ENCODE measurements around the gene RAG2. TPM values are rescaled to one million over a fixed set of nuclear protein-coding genes. Genes with fewer than 3 reads are reported as not detected.

Gene RAG2
- total and polyA plus RNA-seq, 2 experiments from 2014 or later = not detected

DNA sequence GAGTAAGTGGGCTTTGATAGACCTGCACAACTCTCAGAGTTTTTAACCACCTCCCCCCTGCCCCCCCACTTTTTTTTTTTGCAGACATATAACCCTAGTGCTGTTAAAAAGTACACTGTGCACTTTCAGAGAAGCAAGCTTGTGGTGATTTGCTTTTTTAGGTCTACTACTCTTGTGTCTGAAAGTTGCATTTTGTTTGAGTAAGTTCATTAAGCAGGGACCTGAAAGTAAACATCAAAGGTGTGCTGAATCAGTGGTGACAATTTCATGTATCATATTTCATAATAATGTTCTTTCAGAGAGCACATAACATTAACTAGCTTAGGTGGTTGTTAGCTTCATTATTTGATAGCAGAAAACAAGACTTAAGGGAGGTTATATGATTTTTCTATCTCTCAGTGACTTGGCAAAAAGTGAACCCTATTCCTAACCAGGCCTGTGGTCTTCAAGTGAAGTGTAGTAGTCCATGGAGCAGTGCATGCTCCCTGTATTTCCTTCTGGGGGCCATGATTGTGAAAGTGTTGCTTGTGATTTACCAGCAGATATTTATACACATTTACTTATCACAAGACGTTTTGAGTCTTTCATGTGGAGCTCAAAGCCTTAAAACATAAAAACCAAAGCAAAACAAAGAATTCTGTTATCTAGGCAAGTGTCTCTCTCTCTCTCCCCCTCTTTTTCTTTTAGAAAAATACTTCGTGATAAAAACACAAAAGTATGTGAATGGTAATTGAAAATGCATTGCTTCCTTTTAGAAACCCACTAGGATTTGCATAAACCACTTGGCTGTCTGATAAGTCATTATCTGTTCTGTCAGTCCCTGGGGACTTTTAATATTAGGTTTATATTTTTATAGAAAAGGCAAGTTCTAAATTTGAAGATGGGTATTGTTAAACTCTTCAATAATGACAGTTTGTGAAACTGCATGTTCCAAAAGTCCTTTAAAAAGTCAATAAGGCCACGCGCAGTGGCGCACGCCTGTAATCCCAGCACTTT, 7.5 kb upstream of the RAG2 start:
- Histone ChIP-seq H3K4me3 (no peak overlapping the region), H3K79me2 (no peaks in the 10 kb centered on the region), H3K27ac (no peak overlapping the region), H3K27me3 (no peaks in the 10 kb centered on the region), H4K20me1 (ENCODE audit: insufficient read depth, poor library complexity, severe bottlenecking) (no peaks in the 10 kb centered on the region), H3K4me1 (ENCODE audit: insufficient read depth) (no peaks in the 10 kb centered on the region), H2AFZ (no peak overlapping the region), H3K9me2 (replicated peaks; ENCODE audit: insufficient read depth) (no peaks in the 10 kb centered on the region), H3K36me3 (replicated peaks; ENCODE audit: insufficient read depth, low read depth) (no peaks in the 10 kb centered on the region), H3K9me3 (ENCODE audit: low read depth) (no peaks in the 10 kb centered on the region), H3K4me2 (no peak overlapping the region)
- 82% methylated on average over 6 of the region's 6 CpGs for WGBS (ENCODE audit: low lambda C conversion rate, missing lambda C conversion rate)
- TF ChIP-seq EZH2 (IDR thresholded peaks at IDR 0.05; ENCODE audit: borderline replicate concordance) = no peak
- TF ChIP-seq, protein P1, sequence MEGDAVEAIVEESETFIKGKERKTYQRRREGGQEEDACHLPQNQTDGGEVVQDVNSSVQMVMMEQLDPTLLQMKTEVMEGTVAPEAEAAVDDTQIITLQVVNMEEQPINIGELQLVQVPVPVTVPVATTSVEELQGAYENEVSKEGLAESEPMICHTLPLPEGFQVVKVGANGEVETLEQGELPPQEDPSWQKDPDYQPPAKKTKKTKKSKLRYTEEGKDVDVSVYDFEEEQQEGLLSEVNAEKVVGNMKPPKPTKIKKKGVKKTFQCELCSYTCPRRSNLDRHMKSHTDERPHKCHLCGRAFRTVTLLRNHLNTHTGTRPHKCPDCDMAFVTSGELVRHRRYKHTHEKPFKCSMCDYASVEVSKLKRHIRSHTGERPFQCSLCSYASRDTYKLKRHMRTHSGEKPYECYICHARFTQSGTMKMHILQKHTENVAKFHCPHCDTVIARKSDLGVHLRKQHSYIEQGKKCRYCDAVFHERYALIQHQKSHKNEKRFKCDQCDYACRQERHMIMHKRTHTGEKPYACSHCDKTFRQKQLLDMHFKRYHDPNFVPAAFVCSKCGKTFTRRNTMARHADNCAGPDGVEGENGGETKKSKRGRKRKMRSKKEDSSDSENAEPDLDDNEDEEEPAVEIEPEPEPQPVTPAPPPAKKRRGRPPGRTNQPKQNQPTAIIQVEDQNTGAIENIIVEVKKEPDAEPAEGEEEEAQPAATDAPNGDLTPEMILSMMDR (IDR thresholded peaks at IDR 0.05; ENCODE audit: poor library complexity) = no peak
- no peak for DNase-seq (ENCODE audit: low spot score)

DNA sequence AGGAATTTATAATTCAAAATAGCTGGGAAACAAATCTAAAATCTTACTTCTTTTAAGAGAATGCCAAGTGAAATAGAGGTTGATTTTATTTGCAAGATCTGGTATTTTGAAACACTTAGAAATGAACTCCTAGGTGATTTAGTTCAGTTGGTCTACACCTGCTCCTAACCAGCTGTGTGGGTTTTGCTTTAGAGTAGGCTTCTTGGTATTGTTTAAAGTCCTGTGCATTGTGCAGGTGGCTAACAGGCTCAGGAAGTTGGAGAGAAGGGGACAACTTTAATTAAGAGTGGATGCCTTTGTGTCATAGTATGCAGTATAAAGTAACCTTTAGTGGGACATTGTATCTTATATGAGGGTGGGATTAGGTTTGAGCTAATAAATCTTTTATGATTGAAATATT, 4.1 kb upstream of the RAG2 start:
- Histone ChIP-seq H3K79me2 (no peaks in the 10 kb centered on the region), H3K9me2 (replicated peaks; ENCODE audit: insufficient read depth) (no peaks in the 10 kb centered on the region), H3K4me3 (no peak overlapping the region), H2AFZ (no peak overlapping the region), H3K36me3 (replicated peaks; ENCODE audit: insufficient read depth, low read depth) (no peaks in the 10 kb centered on the region), H3K4me2 (no peak overlapping the region), H3K4me1 (ENCODE audit: insufficient read depth) (no peaks in the 10 kb centered on the region), H4K20me1 (ENCODE audit: insufficient read depth, poor library complexity, severe bottlenecking) (no peaks in the 10 kb centered on the region), H3K27ac (no peak overlapping the region), H3K27me3 (no peaks in the 10 kb centered on the region), H3K9me3 (ENCODE audit: low read depth) (no peaks in the 10 kb centered on the region)
- DNase-seq (ENCODE audit: low spot score) = no peak
- no peak for TF ChIP-seq EZH2 (IDR thresholded peaks at IDR 0.05; ENCODE audit: borderline replicate concordance)

GRCh38 chr11:36601155-36601554, 3.1 kb upstream of the RAG2 start:
- Histone ChIP-seq H3K4me1 (ENCODE audit: insufficient read depth) (no peaks in the 10 kb centered on the region), H3K9me2 (replicated peaks; ENCODE audit: insufficient read depth) (no peaks in the 10 kb centered on the region), H3K36me3 (replicated peaks; ENCODE audit: insufficient read depth, low read depth) (no peaks in the 10 kb centered on the region), H2AFZ (no peak overlapping the region), H3K27ac (no peak overlapping the region), H3K9me3 (ENCODE audit: low read depth) (no peaks in the 10 kb centered on the region), H3K4me2 (no peak overlapping the region), H3K4me3 (no peak overlapping the region), H3K27me3 (no peaks in the 10 kb centered on the region), H4K20me1 (ENCODE audit: insufficient read depth, poor library complexity, severe bottlenecking) (no peaks in the 10 kb centered on the region), H3K79me2 (no peaks in the 10 kb centered on the region)
- DNase-seq (ENCODE audit: low spot score) = no peak
- 91% methylated on average over 2 of the region's 2 CpGs for WGBS (ENCODE audit: low lambda C conversion rate, missing lambda C conversion rate)
- TF ChIP-seq EZH2phosphoT487 (IDR thresholded peaks at IDR 0.05; ENCODE audit: low read depth, severe bottlenecking, unreplicated experiment) (no peak), EZH2 (IDR thresholded peaks at IDR 0.05; ENCODE audit: borderline replicate concordance) (no peak)
- TF ChIP-seq, protein P1 (IDR thresholded peaks at IDR 0.05; ENCODE audit: poor library complexity) = no peak

DNA sequence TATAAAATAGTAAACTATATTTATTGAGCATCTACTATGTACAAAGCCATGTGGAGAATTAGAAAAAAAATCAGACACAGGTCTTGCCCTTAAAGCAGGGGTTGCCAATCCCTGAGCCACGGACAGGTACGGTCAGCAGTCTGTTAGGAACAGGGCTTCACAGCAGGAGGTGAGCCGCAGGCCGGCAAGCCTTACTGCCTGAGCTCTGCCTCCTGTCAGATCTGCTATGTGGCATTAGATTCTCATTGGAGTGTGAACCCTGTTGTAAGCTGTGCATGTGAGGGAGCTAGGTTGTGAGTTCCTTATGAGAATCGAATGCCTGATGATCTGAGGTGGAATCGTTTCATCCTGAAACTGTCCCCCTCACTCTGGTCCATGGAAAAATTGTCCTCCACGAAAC, 2.1 kb upstream of the RAG2 start:
- Histone ChIP-seq H3K79me2 (peaks cover 6% of the 10 kb centered on the region), H3K27ac (no peak overlapping the region), H3K4me2 (no peak overlapping the region), H3K9me3 (ENCODE audit: low read depth) (no peaks in the 10 kb centered on the region), H3K9me2 (replicated peaks; ENCODE audit: insufficient read depth) (no peaks in the 10 kb centered on the region), H3K4me1 (ENCODE audit: insufficient read depth) (no peaks in the 10 kb centered on the region), H3K27me3 (no peaks in the 10 kb centered on the region), H2AFZ (no peak overlapping the region), H3K36me3 (replicated peaks; ENCODE audit: insufficient read depth, low read depth) (no peaks in the 10 kb centered on the region), H3K4me3 (no peak overlapping the region), H4K20me1 (ENCODE audit: insufficient read depth, poor library complexity, severe bottlenecking) (no peaks in the 10 kb centered on the region)
- 81% methylated on average over 7 of the region's 7 CpGs for WGBS (ENCODE audit: low lambda C conversion rate, missing lambda C conversion rate)
- no peak for DNase-seq (ENCODE audit: low spot score)
- TF ChIP-seq EZH2phosphoT487 (IDR thresholded peaks at IDR 0.05; ENCODE audit: low read depth, severe bottlenecking, unreplicated experiment) (no peak), EZH2 (IDR thresholded peaks at IDR 0.05; ENCODE audit: borderline replicate concordance) (no peak)
- TF ChIP-seq, protein P1 (IDR thresholded peaks at IDR 0.05; ENCODE audit: poor library complexity) = no peak
